SHP77 treated with DMSO at 0.1 percent for 48 hours (cell line): ENCODE measurements around the gene RRP36.

ENCODE experiments used
- DNase-seq: peaks from one replicate; lab custom pipeline; 2025; lab: John Stamatoyannopoulos, UW

The RRP36 gene

DNA sequence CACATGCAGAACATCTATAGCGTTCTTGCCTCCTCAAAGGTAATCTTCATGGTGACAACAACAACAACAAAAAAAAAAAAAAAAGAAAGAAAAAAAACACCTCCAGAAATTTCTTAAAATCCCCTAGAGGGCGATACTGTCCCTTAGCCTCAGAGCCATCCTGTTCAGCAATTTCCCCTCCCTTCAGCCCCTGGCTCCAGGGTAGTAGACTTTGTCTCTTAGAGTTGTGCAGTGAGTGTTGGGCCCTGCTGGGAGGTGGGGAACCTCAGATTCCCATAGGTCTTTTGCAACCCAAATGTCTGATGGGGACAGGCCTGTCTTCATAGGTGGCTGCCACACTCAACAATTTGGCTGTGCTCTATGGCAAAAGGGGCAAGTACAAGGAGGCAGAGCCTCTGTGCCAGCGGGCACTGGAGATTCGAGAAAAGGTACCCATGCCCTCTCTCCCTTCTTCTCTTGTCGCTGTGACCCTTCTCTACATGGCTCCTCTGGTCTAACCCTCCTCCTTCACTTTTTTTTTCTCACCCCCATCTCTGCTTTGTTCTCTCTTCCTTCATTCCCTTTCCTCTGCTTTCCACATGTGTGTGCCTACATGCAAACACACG lies 48.7 kb downstream of the RRP36 start:
- DNase-seq: peak; percentile 16

DNA sequence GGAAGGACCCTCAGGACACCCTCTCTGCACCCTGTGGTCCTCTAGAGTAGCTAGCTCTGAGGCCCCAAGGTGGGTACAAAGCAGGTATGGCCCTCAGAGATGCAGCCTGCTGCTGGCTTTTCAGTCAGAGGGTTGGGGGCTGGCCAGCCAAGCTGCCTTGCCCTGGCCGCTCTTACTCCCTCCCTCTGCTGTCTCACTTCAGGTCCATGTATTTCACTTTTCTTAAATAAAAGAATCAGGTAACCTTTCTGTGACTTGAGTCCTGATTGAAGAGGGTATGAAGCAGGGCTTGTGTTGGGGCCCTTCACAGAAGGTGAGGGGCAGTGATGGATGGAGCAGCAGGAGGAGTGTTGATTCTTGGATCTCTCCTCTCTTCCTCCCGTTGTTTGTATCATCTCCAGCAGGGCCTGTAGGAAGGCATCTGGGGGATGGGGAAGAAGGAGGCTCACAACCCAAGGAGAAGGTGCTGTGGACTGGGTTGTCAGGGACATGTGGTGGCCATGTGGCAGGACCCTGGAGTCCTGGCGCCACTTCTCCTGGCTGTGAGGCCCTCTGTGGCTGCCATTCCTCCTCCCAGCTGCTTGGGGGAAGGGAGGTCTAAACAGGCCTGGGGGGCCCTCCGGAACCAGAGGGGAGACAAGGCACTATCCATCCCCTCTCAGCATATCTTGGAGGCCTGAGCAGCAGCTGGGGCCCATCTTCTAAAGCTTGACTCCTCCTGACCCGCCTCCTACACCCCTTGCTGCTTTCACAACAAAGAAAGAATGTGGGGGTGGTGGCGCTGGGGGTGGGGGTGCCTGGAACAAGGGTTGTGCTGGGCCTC lies 53.6 kb downstream of the RRP36 start:
- no peak for DNase-seq

DNA sequence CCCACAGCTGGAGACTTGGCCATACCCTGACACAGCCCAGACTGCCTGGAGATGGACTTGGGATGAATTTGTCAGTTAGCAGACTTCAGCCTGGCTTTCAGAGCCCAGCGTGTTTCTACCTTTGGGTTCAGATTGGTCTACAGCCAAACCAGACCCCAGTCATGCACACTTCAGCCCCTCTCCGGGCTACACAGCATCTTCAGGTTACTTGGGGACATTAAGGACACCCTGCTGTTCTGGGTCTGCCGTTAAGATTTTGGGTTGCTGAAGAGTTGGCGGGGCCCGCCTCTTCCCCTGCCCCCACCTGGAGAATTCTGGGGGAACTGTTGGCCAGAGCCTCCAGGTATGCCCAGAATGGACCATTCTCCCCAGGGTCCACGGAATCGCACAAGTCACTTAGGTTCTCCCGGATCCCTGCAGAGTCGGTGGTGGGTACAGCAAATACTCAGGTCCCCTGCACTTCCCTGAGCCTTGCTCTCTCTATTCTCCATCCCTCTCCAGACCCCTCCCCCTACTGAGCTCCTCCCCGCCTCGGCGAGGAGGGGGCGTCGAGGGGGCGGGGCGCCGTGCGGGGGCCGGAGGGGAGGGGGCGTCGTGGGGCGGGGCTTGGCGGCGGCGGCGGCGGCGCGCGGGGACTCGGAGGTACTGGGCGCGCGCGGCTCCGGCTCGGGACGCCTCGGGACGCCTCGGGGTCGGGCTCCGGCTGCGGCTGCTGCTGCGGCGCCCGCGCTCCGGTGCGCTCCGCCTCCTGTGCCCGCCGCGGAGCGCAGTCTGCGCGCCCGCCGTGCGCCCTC lies 54.4 kb downstream of the RRP36 start, which contains the start of gene PTK7:
Gene PTK7, plus strand, starts transcription at position 645 of the 794 bp plus-strand sequence. CDS start 175 bp downstream, outside the sequence.
- no peak for DNase-seq

DNA sequence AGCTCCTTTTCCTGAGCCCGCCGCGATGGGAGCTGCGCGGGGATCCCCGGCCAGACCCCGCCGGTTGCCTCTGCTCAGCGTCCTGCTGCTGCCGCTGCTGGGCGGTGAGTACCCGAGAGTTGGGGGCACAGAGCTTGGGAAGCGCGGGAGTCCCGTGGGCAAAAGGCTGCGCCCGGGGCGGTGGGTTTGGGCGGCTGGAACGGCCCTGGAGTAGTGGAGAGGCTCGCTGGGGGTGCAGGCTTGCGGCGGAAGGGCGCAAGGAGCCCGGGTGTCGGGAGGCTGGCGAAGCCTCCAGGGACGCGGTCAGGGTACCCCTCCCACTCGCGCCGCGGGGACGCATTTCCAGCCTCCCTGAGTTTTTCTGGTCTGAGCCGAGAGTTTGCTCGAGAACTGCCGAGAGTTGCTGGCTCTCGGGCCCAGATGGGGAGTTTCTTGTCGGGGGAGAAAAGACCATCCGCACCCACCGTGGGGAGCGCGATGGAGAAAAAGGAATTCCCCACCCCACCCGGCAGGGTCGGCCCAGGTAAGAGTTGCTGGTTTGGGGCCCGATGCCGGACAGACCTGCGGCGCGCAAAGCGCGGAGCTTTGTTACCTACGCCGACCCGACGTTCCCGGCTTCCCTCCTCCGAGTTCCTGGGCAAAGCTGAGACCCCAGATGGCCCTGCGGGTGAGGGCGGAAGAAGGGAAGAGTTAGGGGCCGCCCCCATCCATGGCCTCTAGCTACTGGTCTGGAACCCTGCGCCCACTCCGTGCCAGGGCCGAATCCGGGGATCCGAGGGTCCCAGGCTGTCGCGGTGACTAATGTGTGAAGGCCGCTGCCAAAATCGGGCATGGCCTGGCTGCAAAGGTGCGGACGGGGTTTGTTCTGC lies 55.3 kb downstream of the RRP36 start:
- DNase-seq: no peak

DNA sequence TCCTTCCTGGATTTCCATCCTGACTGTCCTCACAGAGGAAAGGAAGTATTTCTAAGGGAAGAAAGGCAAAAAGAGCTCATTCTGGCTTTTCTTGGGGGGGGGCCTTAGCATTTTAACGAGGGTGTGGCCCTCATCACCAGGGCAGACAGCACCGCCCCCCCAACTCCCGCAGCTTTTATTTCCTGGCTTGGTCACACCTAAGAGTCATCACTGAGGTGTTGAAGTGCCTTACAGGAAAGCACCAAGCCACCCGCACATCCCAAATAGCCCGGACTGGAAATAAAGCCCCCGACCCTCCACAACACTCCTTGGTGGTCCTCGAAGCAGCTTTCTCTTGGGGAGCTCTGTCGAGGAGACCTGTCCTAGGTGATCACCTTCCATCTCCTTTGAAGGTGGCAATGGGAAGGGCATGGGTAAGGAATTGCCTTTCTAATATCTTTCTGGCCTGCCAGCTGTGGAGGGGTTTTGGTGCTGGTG lies 55.9 kb downstream of the RRP36 start:
- no peak for DNase-seq

DNA sequence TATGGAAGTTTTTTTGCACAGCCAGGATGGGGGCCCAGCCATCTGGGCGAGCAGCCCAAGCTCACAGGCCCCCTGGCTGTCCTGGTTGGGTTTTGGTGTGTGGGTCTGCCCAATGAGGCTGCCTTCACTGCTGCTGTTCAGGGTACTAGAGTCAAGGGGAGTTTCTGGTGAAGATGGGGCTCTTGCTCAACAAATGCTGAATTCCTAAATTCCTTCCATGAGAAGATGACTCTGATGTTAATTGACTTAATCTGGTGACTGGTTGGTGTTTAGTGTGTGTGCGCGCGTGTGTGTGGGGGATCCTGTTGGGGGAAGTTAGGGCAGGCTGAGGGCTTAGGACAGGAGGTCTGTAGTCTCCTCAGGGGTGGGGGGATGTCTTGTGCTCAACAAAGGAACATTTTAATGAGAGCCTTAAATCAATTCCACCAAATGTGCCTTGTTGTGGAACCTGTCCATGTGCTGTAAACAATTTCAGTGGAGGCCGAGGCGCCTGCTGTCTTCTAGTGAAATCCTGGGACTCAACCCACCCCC lies 56.6 kb downstream of the RRP36 start:
- no peak for DNase-seq

DNA sequence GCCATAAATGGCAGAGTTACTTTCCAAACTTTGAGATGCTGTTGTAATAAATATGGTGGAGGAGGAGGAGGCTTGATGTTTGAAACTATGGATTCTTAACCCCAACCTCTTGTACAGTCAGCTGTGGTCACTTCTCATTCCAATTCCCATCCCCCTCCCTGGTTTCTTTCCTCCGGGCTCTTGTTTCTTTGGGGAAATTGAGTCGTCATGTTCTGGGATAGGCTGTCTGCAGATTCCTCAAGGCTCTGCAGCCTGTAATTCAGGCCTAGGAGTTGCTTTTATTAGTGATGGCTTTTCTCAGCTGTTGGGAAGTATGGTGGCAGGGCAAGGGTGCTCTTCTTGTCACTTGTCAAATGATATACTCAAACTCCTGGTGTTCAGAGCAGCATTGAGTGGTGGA lies 57.3 kb downstream of the RRP36 start:
- DNase-seq: no peak
